ENCODE measurements around the gene ADAP1.

DNA sequence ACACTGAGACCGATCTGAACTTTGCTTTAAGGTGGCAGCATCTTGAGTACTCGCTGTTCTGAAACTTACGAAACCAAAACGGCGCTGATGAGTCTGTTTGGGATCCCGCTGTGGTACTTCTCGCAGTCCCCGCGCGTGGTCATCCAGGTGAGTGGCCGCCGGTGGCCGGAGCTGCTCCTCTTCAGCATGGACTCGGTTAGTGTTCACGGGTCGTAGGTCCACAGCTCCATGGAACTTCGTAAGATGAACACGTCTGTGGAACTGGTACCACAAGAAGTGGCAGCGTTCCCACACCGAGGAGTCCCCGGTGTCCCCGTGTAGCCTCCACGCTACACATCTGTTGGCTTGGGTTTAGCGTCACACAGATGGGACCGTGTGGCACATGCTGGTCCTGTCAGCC lies 88.6 kb downstream of the ADAP1 start:
- TF ChIP-seq, protein P1, sequence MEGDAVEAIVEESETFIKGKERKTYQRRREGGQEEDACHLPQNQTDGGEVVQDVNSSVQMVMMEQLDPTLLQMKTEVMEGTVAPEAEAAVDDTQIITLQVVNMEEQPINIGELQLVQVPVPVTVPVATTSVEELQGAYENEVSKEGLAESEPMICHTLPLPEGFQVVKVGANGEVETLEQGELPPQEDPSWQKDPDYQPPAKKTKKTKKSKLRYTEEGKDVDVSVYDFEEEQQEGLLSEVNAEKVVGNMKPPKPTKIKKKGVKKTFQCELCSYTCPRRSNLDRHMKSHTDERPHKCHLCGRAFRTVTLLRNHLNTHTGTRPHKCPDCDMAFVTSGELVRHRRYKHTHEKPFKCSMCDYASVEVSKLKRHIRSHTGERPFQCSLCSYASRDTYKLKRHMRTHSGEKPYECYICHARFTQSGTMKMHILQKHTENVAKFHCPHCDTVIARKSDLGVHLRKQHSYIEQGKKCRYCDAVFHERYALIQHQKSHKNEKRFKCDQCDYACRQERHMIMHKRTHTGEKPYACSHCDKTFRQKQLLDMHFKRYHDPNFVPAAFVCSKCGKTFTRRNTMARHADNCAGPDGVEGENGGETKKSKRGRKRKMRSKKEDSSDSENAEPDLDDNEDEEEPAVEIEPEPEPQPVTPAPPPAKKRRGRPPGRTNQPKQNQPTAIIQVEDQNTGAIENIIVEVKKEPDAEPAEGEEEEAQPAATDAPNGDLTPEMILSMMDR (IDR thresholded peaks at IDR 0.05): no peak
- TF ChIP-seq EP300 (IDR thresholded peaks at IDR 0.05) (no peak), POLR2A (IDR thresholded peaks at IDR 0.05) (no peak)
